RWPE2 (cell line): ENCODE data around the gene EDNRA.

Experiments used
- ATAC-seq: fragments of 200-7000 bp; cut with Tn5 transposase; 3 replicates; pipeline ENCODE4 v1.9.1; 2021; ENCODE audit warnings: low read depth
- DNase-seq: peaks from one replicate; pipeline ENCODE4 v3.0.0-alpha.2; 2020; ENCODE audit warnings: low spot score
- H3K27ac ChIP-seq: fragments of 450-650 bp; 2 replicates; pipeline ENCODE4 v1.5.1; 2017; ENCODE audit warnings: mild to moderate bottlenecking; ENCODE audit not compliant: poor library complexity, severe bottlenecking
- H3K27me3 ChIP-seq: fragments of 250-450 bp; sonication (Bioruptor Pico); 2 replicates; pipeline ENCODE4 v1.5.1; 2021; ENCODE audit warnings: mild to moderate bottlenecking, moderate library complexity; ENCODE audit not compliant: insufficient read depth, poor library complexity, severe bottlenecking
- H3K36me3 ChIP-seq: fragments of 250-450 bp; sonication (Bioruptor Pico); 2 replicates; pipeline ENCODE4 v1.5.1; 2020; ENCODE audit warnings: low read depth, mild to moderate bottlenecking, moderate library complexity
- H3K4me1 ChIP-seq: fragments of 250-450 bp; sonication (Bioruptor Pico); 2 replicates; pipeline ENCODE4 v1.5.1; 2021; ENCODE audit warnings: mild to moderate bottlenecking, moderate library complexity; ENCODE audit not compliant: insufficient read depth, poor library complexity, severe bottlenecking
- H3K4me3 ChIP-seq: fragments of 250-450 bp; sonication (Bioruptor Pico); 2 replicates; pipeline ENCODE4 v1.5.1; 2021; ENCODE audit warnings: mild to moderate bottlenecking, moderate library complexity; ENCODE audit not compliant: severe bottlenecking
- H3K9me3 ChIP-seq: fragments of 250-450 bp; sonication (Bioruptor Pico); 2 replicates; pipeline ENCODE4 v1.5.1; 2021; ENCODE audit warnings: mild to moderate bottlenecking, moderate library complexity; ENCODE audit not compliant: severe bottlenecking
- TF ChIP-seq, protein P1 (sequence below): fragments of 450-650 bp; IDR thresholded peaks from one replicate; pipeline ENCODE4 v1.5.1; 2017; ENCODE audit warnings: mild to moderate bottlenecking, moderate library complexity; ENCODE audit not compliant: poor library complexity, severe bottlenecking

EDNRA gene

GRCh38 chr4:147456706-147457105, 24.2 kb upstream of the EDNRA start:
- H3K4me3 ChIP-seq, result no peak overlapping the region
- peaks cover 20% of the 10 kb centered on the region for H3K4me1 ChIP-seq
- no peaks in the 10 kb centered on the region for H3K9me3 ChIP-seq
- TF ChIP-seq, protein P1, sequence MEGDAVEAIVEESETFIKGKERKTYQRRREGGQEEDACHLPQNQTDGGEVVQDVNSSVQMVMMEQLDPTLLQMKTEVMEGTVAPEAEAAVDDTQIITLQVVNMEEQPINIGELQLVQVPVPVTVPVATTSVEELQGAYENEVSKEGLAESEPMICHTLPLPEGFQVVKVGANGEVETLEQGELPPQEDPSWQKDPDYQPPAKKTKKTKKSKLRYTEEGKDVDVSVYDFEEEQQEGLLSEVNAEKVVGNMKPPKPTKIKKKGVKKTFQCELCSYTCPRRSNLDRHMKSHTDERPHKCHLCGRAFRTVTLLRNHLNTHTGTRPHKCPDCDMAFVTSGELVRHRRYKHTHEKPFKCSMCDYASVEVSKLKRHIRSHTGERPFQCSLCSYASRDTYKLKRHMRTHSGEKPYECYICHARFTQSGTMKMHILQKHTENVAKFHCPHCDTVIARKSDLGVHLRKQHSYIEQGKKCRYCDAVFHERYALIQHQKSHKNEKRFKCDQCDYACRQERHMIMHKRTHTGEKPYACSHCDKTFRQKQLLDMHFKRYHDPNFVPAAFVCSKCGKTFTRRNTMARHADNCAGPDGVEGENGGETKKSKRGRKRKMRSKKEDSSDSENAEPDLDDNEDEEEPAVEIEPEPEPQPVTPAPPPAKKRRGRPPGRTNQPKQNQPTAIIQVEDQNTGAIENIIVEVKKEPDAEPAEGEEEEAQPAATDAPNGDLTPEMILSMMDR, result no peak
- DNase-seq (no peak), ATAC-seq (no peak)
- H3K27ac ChIP-seq, result no peak overlapping the region
- no peaks in the 10 kb centered on the region for H3K36me3 ChIP-seq
- no peaks in the 10 kb centered on the region for H3K27me3 ChIP-seq

DNA sequence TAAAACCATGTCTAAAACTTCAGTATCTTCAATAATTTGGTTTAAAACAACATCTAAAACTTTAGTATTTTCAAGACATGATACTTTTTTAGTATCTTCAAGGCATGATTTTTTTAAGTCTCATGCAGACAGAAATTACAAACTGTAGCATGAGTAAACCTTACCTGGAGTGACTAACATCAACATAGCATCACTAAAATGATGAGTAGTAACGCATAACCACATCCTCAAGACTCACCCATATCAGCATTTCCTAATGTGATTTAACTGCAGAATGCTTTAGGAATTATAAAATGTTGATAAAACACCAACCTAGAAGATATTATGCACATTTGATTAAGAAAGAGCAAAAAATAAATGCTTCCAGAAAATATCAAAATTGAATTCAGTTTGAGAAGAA, 19.7 kb upstream of the EDNRA start:
- DNase-seq, result no peak
- Histone ChIP-seq H3K9me3 (no peaks in the 10 kb centered on the region), H3K4me3 (no peak overlapping the region)

GRCh38 chr4:147463065-147463464, 17.8 kb upstream of the EDNRA start:
- DNase-seq, result no peak
- H3K9me3 ChIP-seq, result no peaks in the 10 kb centered on the region
- H3K27me3 ChIP-seq, result no peaks in the 10 kb centered on the region
- H3K4me1 ChIP-seq, result peaks cover 12% of the 10 kb centered on the region
- no peak overlapping the region for H3K4me3 ChIP-seq
- TF ChIP-seq, protein P1, result no peak
- no peak overlapping the region for H3K27ac ChIP-seq
- ATAC-seq, result no peak
- no peaks in the 10 kb centered on the region for H3K36me3 ChIP-seq

More for the DNA sequence above, 19.7 kb upstream of the EDNRA start:
- Histone ChIP-seq H3K27me3 (no peaks in the 10 kb centered on the region), H3K27ac (peak overlapping the region; percentile 60), H3K36me3 (no peaks in the 10 kb centered on the region), H3K4me1 (peaks cover 12% of the 10 kb centered on the region)
- ATAC-seq, result peak; percentile 99
- TF ChIP-seq, protein P1, result no peak

GRCh38 chr4:147465461-147465860, 15.4 kb upstream of the EDNRA start:
- Histone ChIP-seq H3K4me1 (peaks cover 12% of the 10 kb centered on the region), H3K9me3 (no peaks in the 10 kb centered on the region), H3K27me3 (no peaks in the 10 kb centered on the region), H3K27ac (no peak overlapping the region), H3K4me3 (no peak overlapping the region), H3K36me3 (no peaks in the 10 kb centered on the region)
- ATAC-seq (no peak), DNase-seq (no peak)
- TF ChIP-seq, protein P1, result no peak

DNA sequence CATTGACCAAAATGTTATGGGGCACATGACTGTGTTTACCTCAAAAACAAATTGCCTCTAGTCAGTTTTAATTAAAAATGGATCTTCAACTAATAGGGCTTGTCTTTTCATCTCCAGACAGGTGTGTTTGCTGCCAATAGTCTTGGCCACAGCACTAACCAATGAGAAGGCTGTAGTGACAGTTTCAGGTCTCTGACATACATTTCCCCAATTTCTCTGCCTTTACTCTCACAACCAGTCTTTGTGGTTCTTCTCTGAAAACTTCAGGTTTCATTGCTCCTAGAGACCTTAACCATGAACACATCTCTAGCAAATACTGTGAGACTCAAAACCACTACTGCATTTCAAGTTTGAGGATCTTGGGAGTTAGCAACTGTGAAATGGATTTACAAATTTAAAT, 3.5 kb upstream of the EDNRA start:
- Histone ChIP-seq H3K36me3 (no peaks in the 10 kb centered on the region), H3K9me3 (no peaks in the 10 kb centered on the region), H3K27ac (no peak overlapping the region), H3K4me1 (peaks cover 8% of the 10 kb centered on the region), H3K4me3 (no peak overlapping the region), H3K27me3 (no peaks in the 10 kb centered on the region)
- TF ChIP-seq, protein P1, result no peak
- no peak for ATAC-seq
- no peak for DNase-seq
